Measurements from ENCODE around the gene GSTT2.
"Not testable (repeated sequence)": the region's sequence is repeated elsewhere in the genome, so short reads cannot be mapped to it uniquely, and the experiment has no call there.

DNA sequence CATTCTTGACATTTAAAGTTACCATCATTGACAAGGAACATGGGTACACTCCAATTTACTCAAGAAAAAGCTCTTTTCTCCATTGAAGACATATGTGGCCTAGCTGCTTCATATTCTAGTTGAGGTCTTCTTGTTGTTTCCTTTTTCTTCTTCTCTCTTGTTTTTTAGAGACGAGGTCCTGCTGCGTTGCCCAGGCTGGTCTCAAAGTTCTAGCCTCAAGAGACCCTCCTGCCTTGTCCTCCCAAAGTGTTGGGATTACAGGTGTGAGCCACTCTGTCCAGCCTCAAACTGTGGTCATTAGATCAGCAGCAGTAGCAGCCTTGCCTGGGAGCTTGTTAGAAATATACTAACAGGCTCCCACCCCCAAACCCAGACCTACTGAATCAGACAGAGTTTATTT, 13.1 kb downstream of the GSTT2 start:
- TF ChIP-seq, protein P1, sequence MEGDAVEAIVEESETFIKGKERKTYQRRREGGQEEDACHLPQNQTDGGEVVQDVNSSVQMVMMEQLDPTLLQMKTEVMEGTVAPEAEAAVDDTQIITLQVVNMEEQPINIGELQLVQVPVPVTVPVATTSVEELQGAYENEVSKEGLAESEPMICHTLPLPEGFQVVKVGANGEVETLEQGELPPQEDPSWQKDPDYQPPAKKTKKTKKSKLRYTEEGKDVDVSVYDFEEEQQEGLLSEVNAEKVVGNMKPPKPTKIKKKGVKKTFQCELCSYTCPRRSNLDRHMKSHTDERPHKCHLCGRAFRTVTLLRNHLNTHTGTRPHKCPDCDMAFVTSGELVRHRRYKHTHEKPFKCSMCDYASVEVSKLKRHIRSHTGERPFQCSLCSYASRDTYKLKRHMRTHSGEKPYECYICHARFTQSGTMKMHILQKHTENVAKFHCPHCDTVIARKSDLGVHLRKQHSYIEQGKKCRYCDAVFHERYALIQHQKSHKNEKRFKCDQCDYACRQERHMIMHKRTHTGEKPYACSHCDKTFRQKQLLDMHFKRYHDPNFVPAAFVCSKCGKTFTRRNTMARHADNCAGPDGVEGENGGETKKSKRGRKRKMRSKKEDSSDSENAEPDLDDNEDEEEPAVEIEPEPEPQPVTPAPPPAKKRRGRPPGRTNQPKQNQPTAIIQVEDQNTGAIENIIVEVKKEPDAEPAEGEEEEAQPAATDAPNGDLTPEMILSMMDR (IDR thresholded peaks at IDR 0.05), result not testable (repeated sequence)
- TF ChIP-seq POLR2A (IDR thresholded peaks at IDR 0.05), result not testable (repeated sequence)
